OCI-LY7 (cell line): ENCODE data around the gene CCDC78.

Source experiments
- EZH2phosphoT487 ChIP-seq: fragments of 200-600 bp; sonication (generic); IDR thresholded peaks from 2 replicates; pipeline ENCODE4 v1.6.1; 2018; ENCODE audit warnings: low read depth, borderline replicate concordance, mild to moderate bottlenecking, mixed run types, antibody characterized with exemption, low read length, moderate library complexity, mixed read lengths
- TF ChIP-seq, protein P1 (sequence below): fragments of 200-600 bp; sonication (generic); conservative IDR thresholded peaks from 2 replicates; pipeline ENCODE4 v1.5.1; 2014; ENCODE audit warnings: mild to moderate bottlenecking, antibody characterized with exemption, low read length, moderate library complexity, mixed read lengths

DNA sequence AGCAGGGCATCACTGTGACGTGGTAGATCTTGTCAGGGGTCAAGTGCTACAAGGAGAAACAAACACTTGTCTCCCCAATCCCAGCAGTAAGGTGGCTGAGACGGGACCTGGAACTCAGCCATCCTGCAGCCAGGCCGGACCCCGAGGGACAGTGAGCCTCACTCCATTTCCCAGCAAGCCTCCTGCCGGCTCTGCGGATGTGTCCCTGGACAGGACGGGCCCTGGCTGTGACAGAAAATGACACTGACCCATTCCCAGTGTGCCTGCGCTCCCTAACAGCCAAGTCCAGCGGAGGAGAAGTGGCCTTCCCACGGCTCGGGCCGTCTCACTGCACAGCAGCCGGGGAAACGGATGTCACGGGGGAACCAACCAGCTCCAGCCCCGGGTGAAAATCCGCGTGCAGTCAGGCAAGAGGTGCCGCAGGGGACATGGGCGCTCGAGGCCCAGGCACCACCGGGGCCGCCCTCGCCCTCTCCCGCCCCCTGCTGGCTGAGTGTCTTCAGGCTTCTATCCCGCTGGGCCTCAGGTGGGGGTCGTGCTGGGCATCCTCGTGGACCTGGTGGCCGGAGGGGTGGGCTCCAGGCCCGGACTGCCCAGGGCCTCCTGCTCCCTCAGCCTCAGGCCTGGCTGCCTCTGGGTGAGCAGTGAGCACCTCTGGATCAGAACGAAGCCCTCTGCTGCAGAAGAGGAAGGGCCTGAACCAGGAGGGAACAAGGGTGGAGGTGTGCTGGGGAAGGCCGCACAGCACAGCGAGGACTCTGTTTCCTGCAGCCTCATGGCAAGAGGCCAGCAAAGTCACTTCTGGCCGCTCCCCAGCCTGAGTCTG lies 7.4 kb upstream of the CCDC78 start:
- TF ChIP-seq, protein P1, sequence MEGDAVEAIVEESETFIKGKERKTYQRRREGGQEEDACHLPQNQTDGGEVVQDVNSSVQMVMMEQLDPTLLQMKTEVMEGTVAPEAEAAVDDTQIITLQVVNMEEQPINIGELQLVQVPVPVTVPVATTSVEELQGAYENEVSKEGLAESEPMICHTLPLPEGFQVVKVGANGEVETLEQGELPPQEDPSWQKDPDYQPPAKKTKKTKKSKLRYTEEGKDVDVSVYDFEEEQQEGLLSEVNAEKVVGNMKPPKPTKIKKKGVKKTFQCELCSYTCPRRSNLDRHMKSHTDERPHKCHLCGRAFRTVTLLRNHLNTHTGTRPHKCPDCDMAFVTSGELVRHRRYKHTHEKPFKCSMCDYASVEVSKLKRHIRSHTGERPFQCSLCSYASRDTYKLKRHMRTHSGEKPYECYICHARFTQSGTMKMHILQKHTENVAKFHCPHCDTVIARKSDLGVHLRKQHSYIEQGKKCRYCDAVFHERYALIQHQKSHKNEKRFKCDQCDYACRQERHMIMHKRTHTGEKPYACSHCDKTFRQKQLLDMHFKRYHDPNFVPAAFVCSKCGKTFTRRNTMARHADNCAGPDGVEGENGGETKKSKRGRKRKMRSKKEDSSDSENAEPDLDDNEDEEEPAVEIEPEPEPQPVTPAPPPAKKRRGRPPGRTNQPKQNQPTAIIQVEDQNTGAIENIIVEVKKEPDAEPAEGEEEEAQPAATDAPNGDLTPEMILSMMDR: peak; percentile 78
- no peak for TF ChIP-seq EZH2phosphoT487
